IPS-18c (cell line): ENCODE measurements around the gene CCR2.
"Not testable (repeated sequence)": the region's sequence is repeated elsewhere in the genome, so short reads cannot be mapped to it uniquely, and the experiment has no call there.

ENCODE experiments used
- H3K4me3 ChIP-seq: 2 replicates; pipeline ENCODE4 v1.7.0; 2013; ENCODE audit warnings: low read depth, mild to moderate bottlenecking, low read length, moderate library complexity; ENCODE audit not compliant: insufficient read depth
- H3K9me3 ChIP-seq: one replicate; pipeline ENCODE4 v1.6.1; 2013; ENCODE audit warnings: mild to moderate bottlenecking, low read length, moderate library complexity; ENCODE audit not compliant: control insufficient read depth, insufficient read depth

The CCR2 gene

DNA sequence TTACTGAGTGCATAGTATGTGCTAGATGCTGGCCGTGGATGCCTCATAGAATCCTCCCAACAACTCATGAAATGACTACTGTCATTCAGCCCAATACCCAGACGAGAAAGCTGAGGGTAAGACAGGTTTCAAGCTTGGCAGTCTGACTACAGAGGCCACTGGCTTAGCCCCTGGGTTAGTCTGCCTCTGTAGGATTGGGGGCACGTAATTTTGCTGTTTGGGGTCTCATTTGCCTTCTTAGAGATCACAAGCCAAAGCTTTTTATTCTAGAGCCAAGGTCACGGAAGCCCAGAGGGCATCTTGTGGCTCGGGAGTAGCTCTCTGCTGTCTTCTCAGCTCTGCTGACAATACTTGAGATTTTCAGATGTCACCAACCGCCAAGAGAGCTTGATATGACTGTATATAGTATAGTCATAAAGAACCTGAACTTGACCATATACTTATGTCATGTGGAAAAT, 15.8 kb downstream of the CCR2 start:
- Histone ChIP-seq H3K9me3 (no peaks in the 10 kb centered on the region), H3K4me3 (no peak overlapping the region)

DNA sequence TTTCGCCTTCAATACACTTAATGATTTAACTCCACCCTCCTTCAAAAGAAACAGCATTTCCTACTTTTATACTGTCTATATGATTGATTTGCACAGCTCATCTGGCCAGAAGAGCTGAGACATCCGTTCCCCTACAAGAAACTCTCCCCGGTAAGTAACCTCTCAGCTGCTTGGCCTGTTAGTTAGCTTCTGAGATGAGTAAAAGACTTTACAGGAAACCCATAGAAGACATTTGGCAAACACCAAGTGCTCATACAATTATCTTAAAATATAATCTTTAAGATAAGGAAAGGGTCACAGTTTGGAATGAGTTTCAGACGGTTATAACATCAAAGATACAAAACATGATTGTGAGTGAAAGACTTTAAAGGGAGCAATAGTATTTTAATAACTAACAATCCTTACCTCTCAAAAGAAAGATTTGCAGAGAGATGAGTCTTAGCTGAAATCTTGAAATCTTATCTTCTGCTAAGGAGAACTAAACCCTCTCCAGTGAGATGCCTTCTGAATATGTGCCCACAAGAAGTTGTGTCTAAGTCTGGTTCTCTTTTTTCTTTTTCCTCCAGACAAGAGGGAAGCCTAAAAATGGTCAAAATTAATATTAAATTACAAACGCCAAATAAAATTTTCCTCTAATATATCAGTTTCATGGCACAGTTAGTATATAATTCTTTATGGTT, 17.1 kb downstream of the CCR2 start, which contains the start of gene CCR5:
CCR5 (plus strand) TSS at position 108 of the 680 bp plus-strand sequence. CDS start 1,957 bp downstream, outside the sequence.
- no peaks in the 10 kb centered on the region for H3K9me3 ChIP-seq
- no peak within 1 kb of the TSS for H3K4me3 ChIP-seq

GRCh38 chr3:46371519-46372340, 17.8 kb downstream of the CCR2 start:
- Histone ChIP-seq H3K4me3 (no peak overlapping the region), H3K9me3 (no peaks in the 10 kb centered on the region)

DNA sequence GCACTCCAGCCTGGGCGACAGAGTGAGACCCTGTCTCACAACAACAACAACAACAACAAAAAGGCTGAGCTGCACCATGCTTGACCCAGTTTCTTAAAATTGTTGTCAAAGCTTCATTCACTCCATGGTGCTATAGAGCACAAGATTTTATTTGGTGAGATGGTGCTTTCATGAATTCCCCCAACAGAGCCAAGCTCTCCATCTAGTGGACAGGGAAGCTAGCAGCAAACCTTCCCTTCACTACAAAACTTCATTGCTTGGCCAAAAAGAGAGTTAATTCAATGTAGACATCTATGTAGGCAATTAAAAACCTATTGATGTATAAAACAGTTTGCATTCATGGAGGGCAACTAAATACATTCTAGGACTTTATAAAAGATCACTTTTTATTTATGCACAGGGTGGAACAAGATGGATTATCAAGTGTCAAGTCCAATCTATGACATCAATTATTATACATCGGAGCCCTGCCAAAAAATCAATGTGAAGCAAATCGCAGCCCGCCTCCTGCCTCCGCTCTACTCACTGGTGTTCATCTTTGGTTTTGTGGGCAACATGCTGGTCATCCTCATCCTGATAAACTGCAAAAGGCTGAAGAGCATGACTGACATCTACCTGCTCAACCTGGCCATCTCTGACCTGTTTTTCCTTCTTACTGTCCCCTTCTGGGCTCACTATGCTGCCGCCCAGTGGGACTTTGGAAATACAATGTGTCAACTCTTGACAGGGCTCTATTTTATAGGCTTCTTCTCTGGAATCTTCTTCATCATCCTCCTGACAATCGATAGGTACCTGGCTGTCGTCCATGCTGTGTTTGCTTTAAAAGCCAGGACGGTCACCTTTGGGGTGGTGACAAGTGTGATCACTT, 18.8 kb downstream of the CCR2 start:
- H3K4me3 ChIP-seq, result no peak overlapping the region

DNA sequence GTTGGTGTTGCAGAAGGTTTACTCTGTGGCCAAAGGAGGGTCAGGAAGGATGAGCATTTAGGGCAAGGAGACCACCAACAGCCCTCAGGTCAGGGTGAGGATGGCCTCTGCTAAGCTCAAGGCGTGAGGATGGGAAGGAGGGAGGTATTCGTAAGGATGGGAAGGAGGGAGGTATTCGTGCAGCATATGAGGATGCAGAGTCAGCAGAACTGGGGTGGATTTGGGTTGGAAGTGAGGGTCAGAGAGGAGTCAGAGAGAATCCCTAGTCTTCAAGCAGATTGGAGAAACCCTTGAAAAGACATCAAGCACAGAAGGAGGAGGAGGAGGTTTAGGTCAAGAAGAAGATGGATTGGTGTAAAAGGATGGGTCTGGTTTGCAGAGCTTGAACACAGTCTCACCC, 20.8 kb downstream of the CCR2 start:
- Histone ChIP-seq H3K4me3 (no peak overlapping the region), H3K9me3 (no peaks in the 10 kb centered on the region)

More for the DNA sequence above, 18.8 kb downstream of the CCR2 start:
- H3K9me3 ChIP-seq, result no peaks in the 10 kb centered on the region

GRCh38 chr3:46375218-46375617, 21.3 kb downstream of the CCR2 start:
- Histone ChIP-seq H3K4me3 (no peak overlapping the region), H3K9me3 (no peaks in the 10 kb centered on the region)

- Histone ChIP-seq H3K4me3 (no peak overlapping the region), H3K9me3 (no peaks in the 10 kb centered on the region)
Measured at GRCh38 chr3:46375814-46376213, 21.9 kb downstream of the CCR2 start.

DNA sequence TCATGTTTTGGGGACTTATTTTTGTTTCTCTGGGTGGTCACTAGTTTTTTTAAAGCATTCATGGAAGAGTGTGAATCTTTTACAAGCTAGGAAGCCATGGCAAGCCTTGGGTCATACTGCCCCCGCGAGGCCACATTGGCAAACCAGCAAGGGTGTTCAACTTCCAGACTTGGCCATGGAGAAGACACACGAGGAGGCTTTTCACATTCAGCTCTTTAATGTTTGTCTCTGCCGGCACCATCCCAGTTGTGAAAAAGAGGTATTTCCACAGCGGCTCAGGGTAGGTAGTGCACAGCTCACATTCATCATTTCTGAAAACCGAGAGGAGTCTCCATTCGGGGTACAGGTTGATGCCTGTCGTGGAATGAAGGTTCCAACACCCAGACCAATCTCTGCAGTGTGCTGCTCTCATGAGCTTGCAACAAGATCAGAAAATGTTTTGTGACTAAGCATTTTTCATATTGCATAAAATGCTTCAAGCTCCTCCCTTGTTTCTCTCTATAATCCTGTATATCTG, 24.6 kb downstream of the CCR2 start:
- H3K4me3 ChIP-seq, result no peak overlapping the region

DNA sequence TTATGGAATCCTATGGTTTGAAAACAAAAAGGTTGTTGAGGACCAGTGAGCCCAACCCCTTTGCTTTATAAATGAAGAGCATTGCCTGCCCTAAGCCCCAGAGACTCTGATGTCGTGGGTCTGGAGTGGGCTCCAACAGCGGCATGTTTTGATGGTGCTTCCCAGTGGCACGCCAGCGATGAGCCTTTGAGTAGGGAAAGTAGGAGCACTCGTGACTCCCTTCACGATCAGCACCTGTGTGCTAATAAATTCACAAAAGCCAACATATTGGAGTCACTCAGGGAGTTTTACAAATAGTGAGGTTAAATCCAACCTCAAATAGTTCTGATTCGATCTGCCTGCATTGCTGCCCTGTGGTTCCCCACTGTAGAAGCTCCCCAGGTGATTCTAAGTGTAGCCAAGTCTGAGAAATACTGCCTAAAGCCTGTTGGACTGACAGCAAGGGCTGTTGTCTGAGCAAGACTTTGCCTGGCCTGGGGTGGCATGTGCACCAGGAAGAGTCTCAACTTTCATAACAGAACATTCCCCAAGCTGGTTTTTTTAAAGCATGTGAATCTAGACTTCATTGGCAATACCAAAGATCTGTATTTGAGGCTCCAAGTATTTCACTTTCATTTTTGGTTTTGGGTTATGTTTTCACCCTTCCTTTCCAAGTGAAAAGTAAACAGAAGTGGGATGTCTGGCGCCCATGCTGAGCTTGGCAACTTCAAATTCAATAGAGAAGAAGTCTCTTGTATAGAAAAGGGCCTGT, 26.7 kb downstream of the CCR2 start:
- H3K9me3 ChIP-seq, result no peaks in the 10 kb centered on the region
- H3K4me3 ChIP-seq, result no peak overlapping the region; the same call in 1 of the 2 replicates

More for the DNA sequence above, 24.6 kb downstream of the CCR2 start:
- H3K9me3 ChIP-seq, result no peaks in the 10 kb centered on the region

DNA sequence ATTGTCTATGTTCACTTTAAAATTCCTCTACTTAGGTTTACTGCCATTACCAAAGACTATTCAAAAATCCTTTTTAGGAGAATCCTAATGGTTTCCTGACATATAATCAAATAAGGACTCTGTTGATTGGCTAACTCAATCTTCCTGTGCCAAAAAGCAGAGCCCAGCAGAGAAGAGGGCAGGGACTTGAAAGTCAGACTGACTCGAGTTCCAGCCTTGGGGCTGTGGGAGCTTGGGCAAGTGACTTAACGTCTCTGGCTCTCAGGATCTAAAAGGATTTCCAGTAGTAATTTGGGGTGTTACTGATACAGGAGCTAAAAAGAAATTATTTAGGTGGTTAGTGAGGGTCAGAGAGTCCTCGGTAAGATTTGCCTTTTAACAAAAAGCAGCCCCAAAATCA, 27.7 kb downstream of the CCR2 start:
- no peak overlapping the region for H3K4me3 ChIP-seq
- H3K9me3 ChIP-seq, result no peaks in the 10 kb centered on the region

DNA sequence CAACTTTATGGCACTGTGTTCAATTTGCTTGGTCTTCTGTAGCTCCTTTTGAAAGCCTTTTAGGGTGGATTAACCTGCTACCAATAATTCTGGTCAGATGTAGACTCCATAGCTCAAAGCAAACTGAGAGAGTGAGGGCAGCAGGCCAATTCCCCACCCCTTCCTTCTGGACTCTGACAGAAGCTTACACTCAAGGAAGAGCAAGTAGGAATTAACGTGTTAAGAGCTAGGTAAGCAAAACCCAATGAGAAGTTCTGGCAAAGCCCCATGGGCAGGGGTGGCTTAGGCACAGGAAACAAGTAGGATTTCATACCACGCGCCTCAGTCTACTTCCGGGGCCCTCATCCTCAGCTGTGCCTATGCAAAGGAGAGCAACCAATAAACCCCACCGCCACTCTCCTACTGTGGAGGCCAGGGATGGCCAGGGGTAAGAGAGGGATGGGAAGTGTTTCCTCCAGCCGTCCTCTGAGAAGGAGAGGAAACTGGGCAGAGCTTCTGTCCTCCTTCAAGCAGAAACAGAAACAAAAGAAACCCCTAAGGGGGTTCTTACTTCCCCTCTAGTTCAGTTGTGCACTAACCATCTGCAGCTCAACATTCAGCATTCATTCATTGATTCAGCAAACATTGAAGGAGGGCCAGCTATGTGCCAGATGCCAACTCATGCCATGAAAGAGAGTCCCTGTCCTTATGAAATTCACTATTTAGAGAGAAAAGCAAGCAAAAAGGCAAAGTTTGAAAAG, 29.5 kb downstream of the CCR2 start:
- no peak overlapping the region for H3K4me3 ChIP-seq
- H3K9me3 ChIP-seq, result peaks cover 3% of the 10 kb centered on the region

GRCh38 chr3:46383951-46384330, 30.0 kb downstream of the CCR2 start:
- H3K9me3 ChIP-seq, result peaks cover 3% of the 10 kb centered on the region
- no peak overlapping the region for H3K4me3 ChIP-seq

DNA sequence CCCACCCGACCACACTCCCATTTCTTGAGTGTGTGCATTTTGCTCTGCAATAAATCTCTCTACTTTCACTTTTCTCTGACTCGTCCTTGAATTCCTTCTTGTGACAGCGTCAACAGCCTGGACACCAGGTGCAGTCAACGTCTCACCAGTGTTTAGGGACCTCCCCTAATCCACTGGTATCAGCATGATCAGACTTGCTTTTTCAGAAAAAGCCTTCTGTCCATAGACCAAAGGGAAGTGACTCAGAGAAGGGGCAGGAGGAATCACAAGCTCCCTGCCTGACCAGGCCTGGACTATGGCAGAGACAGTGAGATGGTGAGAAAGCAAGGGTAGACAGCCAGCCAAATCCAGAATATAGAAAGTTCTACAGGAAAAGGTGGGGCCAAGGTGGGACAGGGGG, 32.3 kb downstream of the CCR2 start:
- peaks cover 3% of the 10 kb centered on the region for H3K9me3 ChIP-seq
- no peak overlapping the region for H3K4me3 ChIP-seq

GRCh38 chr3:46388847-46389246, 34.9 kb downstream of the CCR2 start:
- not testable (repeated sequence) for H3K9me3 ChIP-seq, H3K4me3 ChIP-seq

GRCh38 chr3:46389306-46389705, 35.4 kb downstream of the CCR2 start:
- H3K9me3 ChIP-seq, result peaks cover 3% of the 10 kb centered on the region
- H3K4me3 ChIP-seq, result no peak overlapping the region

GRCh38 chr3:46391526-46391925, 37.6 kb downstream of the CCR2 start:
- H3K9me3 ChIP-seq, H3K4me3 ChIP-seq: not testable (repeated sequence)
